Stimulated activated CD8-positive, alpha-beta memory T cell treated with anti-CD3 and anti-CD28 coated beads, Interleukin-15, amount 100 ng/mL, for 48 hours (primary cell): ENCODE measurements around the gene KATNB1.
"Not testable (repeated sequence)": the region's sequence is repeated elsewhere in the genome, so short reads cannot be mapped to it uniquely, and the experiment has no call there.

Experiments used
- DNase-seq, 2 donors: peaks; one replicate each; pipeline ENCODE4 v3.0.0-alpha.2; 2020; ENCODE audit warnings: low read depth in 2 of 2

The KATNB1 gene

GRCh38 chr16:57791195-57791892 lies 55.8 kb downstream of the KATNB1 start:
- no peak for DNase-seq

GRCh38 chr16:57791893-57792461 lies 56.4 kb downstream of the KATNB1 start:
- DNase-seq = no peak

- no peak for DNase-seq
Observed at GRCh38 chr16:57794849-57795430, 59.4 kb downstream of the KATNB1 start.

GRCh38 chr16:57795431-57795878 lies 59.9 kb downstream of the KATNB1 start:
- DNase-seq = no peak

GRCh38 chr16:57796014-57796413 lies 60.4 kb downstream of the KATNB1 start:
- DNase-seq = not testable (repeated sequence)

GRCh38 chr16:57797216-57797525 lies 61.6 kb downstream of the KATNB1 start:
- DNase-seq = no peak

- DNase-seq = no peak
Observed at GRCh38 chr16:57797526-57798266, 62.1 kb downstream of the KATNB1 start.

- DNase-seq = no peak
Observed at GRCh38 chr16:57798267-57798810, 62.8 kb downstream of the KATNB1 start.

GRCh38 chr16:57798953-57799599 lies 63.5 kb downstream of the KATNB1 start:
- no peak for DNase-seq

GRCh38 chr16:57799600-57800199 lies 64.1 kb downstream of the KATNB1 start:
- DNase-seq = no peak

- no peak for DNase-seq
Observed at GRCh38 chr16:57800200-57801097, 64.9 kb downstream of the KATNB1 start.

GRCh38 chr16:57801098-57801808 lies 65.7 kb downstream of the KATNB1 start:
- DNase-seq = no peak

- no peak for DNase-seq
Observed at GRCh38 chr16:57801809-57802340, 66.3 kb downstream of the KATNB1 start.

GRCh38 chr16:57802341-57803133 lies 67.0 kb downstream of the KATNB1 start, which contains the start of gene KIFC3:
Gene KIFC3, minus strand, starts transcription at chr16:57802491. Its CDS starts 4,248 bp downstream, at chr16:57798243.
- DNase-seq = peak; percentile 59 to 62

- no peak for DNase-seq
Observed at GRCh38 chr16:57803134-57803990, 67.8 kb downstream of the KATNB1 start.

GRCh38 chr16:57804111-57804837 lies 68.7 kb downstream of the KATNB1 start:
- no peak for DNase-seq

- DNase-seq = no peak
Observed at GRCh38 chr16:57805176-57805575, 69.6 kb downstream of the KATNB1 start.
